ENCODE data around the gene SLC49A3.

- TF ChIP-seq, protein P1, sequence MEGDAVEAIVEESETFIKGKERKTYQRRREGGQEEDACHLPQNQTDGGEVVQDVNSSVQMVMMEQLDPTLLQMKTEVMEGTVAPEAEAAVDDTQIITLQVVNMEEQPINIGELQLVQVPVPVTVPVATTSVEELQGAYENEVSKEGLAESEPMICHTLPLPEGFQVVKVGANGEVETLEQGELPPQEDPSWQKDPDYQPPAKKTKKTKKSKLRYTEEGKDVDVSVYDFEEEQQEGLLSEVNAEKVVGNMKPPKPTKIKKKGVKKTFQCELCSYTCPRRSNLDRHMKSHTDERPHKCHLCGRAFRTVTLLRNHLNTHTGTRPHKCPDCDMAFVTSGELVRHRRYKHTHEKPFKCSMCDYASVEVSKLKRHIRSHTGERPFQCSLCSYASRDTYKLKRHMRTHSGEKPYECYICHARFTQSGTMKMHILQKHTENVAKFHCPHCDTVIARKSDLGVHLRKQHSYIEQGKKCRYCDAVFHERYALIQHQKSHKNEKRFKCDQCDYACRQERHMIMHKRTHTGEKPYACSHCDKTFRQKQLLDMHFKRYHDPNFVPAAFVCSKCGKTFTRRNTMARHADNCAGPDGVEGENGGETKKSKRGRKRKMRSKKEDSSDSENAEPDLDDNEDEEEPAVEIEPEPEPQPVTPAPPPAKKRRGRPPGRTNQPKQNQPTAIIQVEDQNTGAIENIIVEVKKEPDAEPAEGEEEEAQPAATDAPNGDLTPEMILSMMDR (conservative IDR thresholded peaks at IDR 0.05 in 1 of 2, IDR thresholded peaks at IDR 0.05 in 1 of 2; ENCODE audit: extremely low read depth in 1 of 2, insufficient read depth in 1 of 2, low read depth in 1 of 2, low read length in 2 of 2) = no peak
- no peak for TF ChIP-seq EZH2 (IDR thresholded peaks at IDR 0.05; ENCODE audit: borderline replicate concordance, low read length)
Measured at GRCh38 chr4:687971-688853, 739 bp downstream of the SLC49A3 start.

Data from mammary epithelial cell (primary cell).